CD14-positive monocyte (primary cell): ENCODE measurements around the gene DNALI1. TPM values are rescaled to one million over a fixed set of nuclear protein-coding genes. Genes with fewer than 3 reads are reported as not detected.
"Not testable (repeated sequence)": the region's sequence is repeated elsewhere in the genome, so short reads cannot be mapped to it uniquely, and the experiment has no call there.

Experiments
- DNase-seq, 3 donors: peaks; one replicate each; pipeline ENCODE4 v3.0.0-alpha.2; 2011 to 2022
- H2AFZ ChIP-seq: 2 replicates; pipeline ENCODE4 v1.6.0; 2012; ENCODE audit warnings: mild to moderate bottlenecking, low read depth, low read length, inconsistent platforms; ENCODE audit not compliant: insufficient read depth, poor library complexity, severe bottlenecking
- H3K27ac ChIP-seq, 2 donors: 1 replicate in 1 of 2; 2 replicates in 1 of 2; pipeline ENCODE4 v1.5.1; 2012 to 2013; ENCODE audit warnings: low read length in 2 of 2, control low read depth in 1 of 2, inconsistent platforms in 1 of 2, low read depth in 1 of 2, mild to moderate bottlenecking in 1 of 2
- H3K27me3 ChIP-seq, 2 donors: one replicate each; pipeline versions ENCODE4 v1.6.0 to v1.6.1; 2011 to 2013; ENCODE audit warnings: low read length in 2 of 2; ENCODE audit not compliant: control insufficient read depth in 2 of 2, insufficient read depth in 2 of 2
- H3K36me3 ChIP-seq, 2 donors: replicated peaks in 1 of 2; 1 replicate in 1 of 2; 2 replicates in 1 of 2; pipeline versions ENCODE4 v1.5.1 to v1.6.1; 2012 to 2013; ENCODE audit warnings: low read length in 2 of 2, control low read depth in 1 of 2, inconsistent platforms in 1 of 2, mild to moderate bottlenecking in 1 of 2; ENCODE audit not compliant: insufficient read depth in 2 of 2, control insufficient read depth in 1 of 2
- H3K4me1 ChIP-seq, 2 donors: 1 replicate in 1 of 2; 2 replicates in 1 of 2; pipeline versions ENCODE4 v1.5.1 to v1.6.1; 2012 to 2013; ENCODE audit warnings: low read length in 2 of 2, control low read depth in 1 of 2, inconsistent platforms in 1 of 2, mild to moderate bottlenecking in 1 of 2, moderate library complexity in 1 of 2; ENCODE audit not compliant: insufficient read depth in 2 of 2, control insufficient read depth in 1 of 2
- H3K4me2 ChIP-seq: replicated peaks from 2 replicates; pipeline ENCODE3; 2012; ENCODE audit warnings: low read length, moderate library complexity, mild to moderate bottlenecking; ENCODE audit not compliant: poor library complexity, severe bottlenecking; ENCODE audit errors: extremely low read depth
- H3K4me3 ChIP-seq, 3 experiments: fragments of 200-600 bp in 1 of 3; sonication (generic) in 1 of 3; replicated peaks in 1 of 3; 1 replicate in 2 of 3; 2 replicates in 1 of 3; pipeline ENCODE4 v1.5.1; 2011 to 2013; ENCODE audit warnings: low read length in 3 of 3, mild to moderate bottlenecking in 3 of 3, control low read depth in 2 of 3, low read depth in 2 of 3, inconsistent platforms in 1 of 3, moderate library complexity in 1 of 3
- H3K79me2 ChIP-seq: 2 replicates; pipeline ENCODE4 v1.6.0; 2012; ENCODE audit warnings: mild to moderate bottlenecking, control low read depth, inconsistent platforms, low read length, moderate library complexity; ENCODE audit not compliant: insufficient read depth
- H3K9ac ChIP-seq: 2 replicates; pipeline ENCODE4 v1.6.0; 2017; ENCODE audit warnings: low read length, mild to moderate bottlenecking; ENCODE audit not compliant: insufficient read depth, poor library complexity, severe bottlenecking
- H3K9me3 ChIP-seq, 2 donors: replicated peaks in 1 of 2; 1 replicate in 1 of 2; 2 replicates in 1 of 2; pipeline versions ENCODE4 v1.5.1 to v1.6.1; 2012 to 2013; ENCODE audit warnings: low read length in 2 of 2, control low read depth in 1 of 2; ENCODE audit not compliant: control insufficient read depth in 1 of 2, insufficient read depth in 1 of 2
- H4K20me1 ChIP-seq: 2 replicates; pipeline ENCODE4 v1.6.0; 2012; ENCODE audit warnings: mild to moderate bottlenecking, low read length, control low read depth, moderate library complexity; ENCODE audit not compliant: insufficient read depth
- H3K27ac Mint-ChIP-seq, 7 donors: one replicate each; pipeline ENCODE4 v1.8.0; 2020; ENCODE audit warnings: mild to moderate bottlenecking in 7 of 7, mixed read lengths in 7 of 7, moderate library complexity in 6 of 7, inconsistent platforms in 2 of 7
- H3K27me3 Mint-ChIP-seq, 3 donors: one replicate each; pipeline ENCODE4 v1.8.0; 2021 to 2022; ENCODE audit warnings: low read depth in 3 of 3, mild to moderate bottlenecking in 3 of 3, mixed read lengths in 3 of 3, moderate library complexity in 3 of 3, inconsistent platforms in 1 of 3
- H3K36me3 Mint-ChIP-seq, 2 donors: one replicate each; pipeline ENCODE4 v1.8.0; 2020; ENCODE audit warnings: mixed read lengths in 2 of 2, inconsistent platforms in 1 of 2, mild to moderate bottlenecking in 1 of 2
- H3K4me1 Mint-ChIP-seq: one replicate; pipeline ENCODE4 v1.8.0; 2020; ENCODE audit warnings: mild to moderate bottlenecking, mixed read lengths
- H3K4me3 Mint-ChIP-seq, 2 donors: one replicate each; pipeline ENCODE4 v1.8.0; 2020; ENCODE audit warnings: mild to moderate bottlenecking in 2 of 2, mixed read lengths in 2 of 2, moderate library complexity in 1 of 2
- H3K9me3 Mint-ChIP-seq, 7 donors: one replicate each; pipeline ENCODE4 v1.8.0; 2020 to 2022; ENCODE audit warnings: mixed read lengths in 7 of 7, mild to moderate bottlenecking in 6 of 7, moderate library complexity in 6 of 7, inconsistent platforms in 2 of 7
- CTCF ChIP-seq: fragments of 200-600 bp; IDR thresholded peaks from one replicate; pipeline ENCODE4 v1.8.0; 2022; ENCODE audit warnings: antibody characterized with exemption, mild to moderate bottlenecking
- WGBS: methylation state at CpG from one replicate; pipeline ENCODE4 v1.1.5; 2013; ENCODE audit warnings: missing lambda C conversion rate; ENCODE audit not compliant: insufficient coverage; 5-methylcytosine and 5-hydroxymethylcytosine counted together
- intact Hi-C, 2 donors: fragments of 100-400 bp; cut with micrococcal nuclease; formaldehyde crosslinking; loops; one replicate each; pipeline versions ENCODE4 v1.15.0 to v1.15.1; 2023
- polyA plus RNA-seq, 3 donors: library from polyadenylated mRNA; depleted of rRNA in 1 of 3; unstranded in 2 of 3; stranded (reverse) in 1 of 3; fragments of 300-500 nt in 2 of 3; fragments of >200 nt in 1 of 3; fragmentation: Illumina TruSeq in 2 of 3; gene quantifications; 1 replicate in 2 of 3; 2 replicates in 1 of 3; pipeline ENCODE4 v1.2.3, GENCODE V29; 2012 to 2021

The DNALI1 gene
- polyA plus RNA-seq, 3 donors = not detected

- peaks cover 11% of the 10 kb centered on the region for H4K20me1 ChIP-seq
- peak overlapping the region in 6 of 7 donors; percentile 30 to 87 (median 54) for H3K27ac Mint-ChIP-seq
- H3K4me3 ChIP-seq = no peak overlapping the region
- no peaks in the 10 kb centered on the region for H3K27me3 ChIP-seq
- H3K4me1 ChIP-seq = peaks cover 3 to 5% of the 10 kb centered on the region in 2 donors
- H3K36me3 ChIP-seq = peaks cover 25 to 37% of the 10 kb centered on the region in 2 donors
- peaks cover 7% of the 10 kb centered on the region for H3K79me2 ChIP-seq
- intact Hi-C loops = no loop called here
- DNase-seq = no peak
- peaks cover 0 to 6% (median 2%) of the 10 kb centered on the region in 3 donors for H3K27me3 Mint-ChIP-seq
- no peak overlapping the region for H3K4me3 Mint-ChIP-seq
- no peaks in the 10 kb centered on the region for H3K9me3 Mint-ChIP-seq
- H3K36me3 Mint-ChIP-seq = peaks cover 34 to 42% of the 10 kb centered on the region in 2 donors
- no CpG with 5 or more reads among the region's 4 CpGs for WGBS
- H3K4me2 ChIP-seq = no peak overlapping the region
- TF ChIP-seq CTCF = no peak
- no peak overlapping the region for H3K9ac ChIP-seq
- H3K27ac ChIP-seq = peak overlapping the region in 1 of 2 donors; percentile 61
- H3K9me3 ChIP-seq = no peaks in the 10 kb centered on the region
- H2AFZ ChIP-seq = no peak overlapping the region
- peaks cover 9% of the 10 kb centered on the region for H3K4me1 Mint-ChIP-seq
Observed at GRCh38 chr1:37533317-37534093, 23.2 kb upstream of the DNALI1 start.

- peaks cover 57 to 75% of the 10 kb centered on the region in 2 donors for H3K36me3 ChIP-seq
- Mint-ChIP-seq H3K27ac (no peak overlapping the region), H3K9me3 (no peaks in the 10 kb centered on the region), H3K4me3 (no peak overlapping the region), H3K36me3 (peaks cover 64 to 79% of the 10 kb centered on the region in 2 donors), H3K27me3 (peaks cover 0 to 2% (median 0%) of the 10 kb centered on the region in 3 donors), H3K4me1 (peaks cover 9% of the 10 kb centered on the region)
- peaks cover 7% of the 10 kb centered on the region for H3K79me2 ChIP-seq
- no peak overlapping the region for H2AFZ ChIP-seq
- no peak for TF ChIP-seq CTCF
- no peak overlapping the region for H3K9ac ChIP-seq
- H3K4me2 ChIP-seq = no peak overlapping the region
- H4K20me1 ChIP-seq = peaks cover 18% of the 10 kb centered on the region
- H3K4me1 ChIP-seq = peaks cover 3 to 5% of the 10 kb centered on the region in 2 donors
- DNase-seq = no peak
- WGBS = no CpG with 5 or more reads among the region's 2 CpGs
- H3K27me3 ChIP-seq = no peaks in the 10 kb centered on the region
- no peak overlapping the region for H3K27ac ChIP-seq
- H3K4me3 ChIP-seq = no peak overlapping the region
- intact Hi-C loops = no loop called here
- H3K9me3 ChIP-seq = no peaks in the 10 kb centered on the region
Observed at GRCh38 chr1:37537378-37537777, 19.4 kb upstream of the DNALI1 start.

- intact Hi-C loops, H2AFZ ChIP-seq, H3K27me3 Mint-ChIP-seq, H3K4me2 ChIP-seq, H3K9ac ChIP-seq, H3K4me3 Mint-ChIP-seq, H3K4me3 ChIP-seq, H3K9me3 Mint-ChIP-seq, H3K9me3 ChIP-seq, H3K4me1 ChIP-seq, H3K27ac ChIP-seq, H3K27me3 ChIP-seq, H3K27ac Mint-ChIP-seq, DNase-seq, H3K79me2 ChIP-seq: not testable (repeated sequence)
- H3K36me3 ChIP-seq = peaks cover 67 to 88% of the 10 kb centered on the region in 2 donors
- Mint-ChIP-seq H3K4me1 (peaks cover 11% of the 10 kb centered on the region), H3K36me3 (peaks cover 70 to 90% of the 10 kb centered on the region in 2 donors)
- WGBS = 95% methylated on average over 10 of the region's 10 CpGs
- peaks cover 18% of the 10 kb centered on the region for H4K20me1 ChIP-seq
Observed at GRCh38 chr1:37539154-37539553, 17.6 kb upstream of the DNALI1 start.
